ENCODE results near the gene FNDC3B.

DNA sequence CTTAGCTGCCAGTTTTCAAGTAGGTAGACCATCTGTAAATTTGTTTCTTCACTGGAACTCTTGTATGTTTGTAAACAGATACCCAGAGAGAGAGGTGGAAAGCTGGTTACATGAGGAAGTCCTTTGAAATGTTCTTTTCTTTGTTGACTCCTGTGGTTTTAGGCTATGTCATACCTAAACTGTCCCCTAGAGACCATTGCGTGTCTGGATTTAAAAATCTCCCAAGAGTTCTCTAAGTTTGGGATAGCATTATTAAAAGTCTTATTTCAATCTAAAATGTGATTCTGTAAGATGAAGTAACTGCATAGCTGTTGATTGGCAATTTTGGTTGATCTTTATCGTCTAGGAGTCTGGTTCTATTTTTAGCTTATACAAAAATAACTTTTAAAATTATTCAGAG lies 281.7 kb downstream of the FNDC3B start:
- TF ChIP-seq POLR2AphosphoS2 (IDR thresholded peaks at IDR 0.05; ENCODE audit: low read length) (no peak), CHD2 (IDR thresholded peaks at IDR 0.05; ENCODE audit: low read depth, low read length) (no peak), ARNT (IDR thresholded peaks at IDR 0.05) (no peak), ZNF766 (CRISPR knock-in tag; conservative IDR thresholded peaks at IDR 0.05) (no peak), NR3C1 (CRISPR knock-in tag; IDR thresholded peaks at IDR 0.05) (no peak), POLR3G (IDR thresholded peaks at IDR 0.05; ENCODE audit: extremely low read depth, insufficient read length, insufficient replicate concordance) (no peak), MEF2D (tag; conservative IDR thresholded peaks at IDR 0.05; ENCODE audit: low read depth) (no peak)
- TF ChIP-seq, protein P1, sequence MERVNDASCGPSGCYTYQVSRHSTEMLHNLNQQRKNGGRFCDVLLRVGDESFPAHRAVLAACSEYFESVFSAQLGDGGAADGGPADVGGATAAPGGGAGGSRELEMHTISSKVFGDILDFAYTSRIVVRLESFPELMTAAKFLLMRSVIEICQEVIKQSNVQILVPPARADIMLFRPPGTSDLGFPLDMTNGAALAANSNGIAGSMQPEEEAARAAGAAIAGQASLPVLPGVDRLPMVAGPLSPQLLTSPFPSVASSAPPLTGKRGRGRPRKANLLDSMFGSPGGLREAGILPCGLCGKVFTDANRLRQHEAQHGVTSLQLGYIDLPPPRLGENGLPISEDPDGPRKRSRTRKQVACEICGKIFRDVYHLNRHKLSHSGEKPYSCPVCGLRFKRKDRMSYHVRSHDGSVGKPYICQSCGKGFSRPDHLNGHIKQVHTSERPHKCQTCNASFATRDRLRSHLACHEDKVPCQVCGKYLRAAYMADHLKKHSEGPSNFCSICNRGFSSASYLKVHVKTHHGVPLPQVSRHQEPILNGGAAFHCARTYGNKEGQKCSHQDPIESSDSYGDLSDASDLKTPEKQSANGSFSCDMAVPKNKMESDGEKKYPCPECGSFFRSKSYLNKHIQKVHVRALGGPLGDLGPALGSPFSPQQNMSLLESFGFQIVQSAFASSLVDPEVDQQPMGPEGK (CRISPR knock-in tag; IDR thresholded peaks at IDR 0.05; ENCODE audit: borderline replicate concordance): no peak
- TF ChIP-seq, protein P2, sequence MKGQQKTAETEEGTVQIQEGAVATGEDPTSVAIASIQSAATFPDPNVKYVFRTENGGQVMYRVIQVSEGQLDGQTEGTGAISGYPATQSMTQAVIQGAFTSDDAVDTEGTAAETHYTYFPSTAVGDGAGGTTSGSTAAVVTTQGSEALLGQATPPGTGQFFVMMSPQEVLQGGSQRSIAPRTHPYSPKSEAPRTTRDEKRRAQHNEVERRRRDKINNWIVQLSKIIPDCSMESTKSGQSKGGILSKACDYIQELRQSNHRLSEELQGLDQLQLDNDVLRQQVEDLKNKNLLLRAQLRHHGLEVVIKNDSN (CRISPR knock-in tag; IDR thresholded peaks at IDR 0.05): no peak
- TF ChIP-seq, protein P3, sequence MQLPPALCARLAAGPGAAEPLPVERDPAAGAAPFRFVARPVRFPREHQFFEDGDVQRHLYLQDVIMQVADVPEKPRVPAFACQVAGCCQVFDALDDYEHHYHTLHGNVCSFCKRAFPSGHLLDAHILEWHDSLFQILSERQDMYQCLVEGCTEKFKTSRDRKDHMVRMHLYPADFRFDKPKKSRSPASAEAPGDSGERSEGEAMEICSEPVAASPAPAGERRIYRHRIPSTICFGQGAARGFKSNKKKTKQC (CRISPR knock-in tag; IDR thresholded peaks at IDR 0.05): no peak
- TF ChIP-seq, protein P4, sequence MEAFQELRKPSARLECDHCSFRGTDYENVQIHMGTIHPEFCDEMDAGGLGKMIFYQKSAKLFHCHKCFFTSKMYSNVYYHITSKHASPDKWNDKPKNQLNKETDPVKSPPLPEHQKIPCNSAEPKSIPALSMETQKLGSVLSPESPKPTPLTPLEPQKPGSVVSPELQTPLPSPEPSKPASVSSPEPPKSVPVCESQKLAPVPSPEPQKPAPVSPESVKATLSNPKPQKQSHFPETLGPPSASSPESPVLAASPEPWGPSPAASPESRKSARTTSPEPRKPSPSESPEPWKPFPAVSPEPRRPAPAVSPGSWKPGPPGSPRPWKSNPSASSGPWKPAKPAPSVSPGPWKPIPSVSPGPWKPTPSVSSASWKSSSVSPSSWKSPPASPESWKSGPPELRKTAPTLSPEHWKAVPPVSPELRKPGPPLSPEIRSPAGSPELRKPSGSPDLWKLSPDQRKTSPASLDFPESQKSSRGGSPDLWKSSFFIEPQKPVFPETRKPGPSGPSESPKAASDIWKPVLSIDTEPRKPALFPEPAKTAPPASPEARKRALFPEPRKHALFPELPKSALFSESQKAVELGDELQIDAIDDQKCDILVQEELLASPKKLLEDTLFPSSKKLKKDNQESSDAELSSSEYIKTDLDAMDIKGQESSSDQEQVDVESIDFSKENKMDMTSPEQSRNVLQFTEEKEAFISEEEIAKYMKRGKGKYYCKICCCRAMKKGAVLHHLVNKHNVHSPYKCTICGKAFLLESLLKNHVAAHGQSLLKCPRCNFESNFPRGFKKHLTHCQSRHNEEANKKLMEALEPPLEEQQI (IDR thresholded peaks at IDR 0.05): no peak
